GM12878 (cell line): ENCODE measurements around the gene EXOSC10. TPM values are rescaled to one million over a fixed set of nuclear protein-coding genes. Genes with fewer than 3 reads are reported as not detected.

Source experiments
- ATAC-seq: fragments of 200-7000 bp; cut with Tn5 transposase; 3 replicates; pipeline ENCODE4 v1.9.1; 2020; ENCODE audit warnings: mild to moderate bottlenecking, moderate library complexity
- BruUV-seq: library from RNA; stranded (reverse); fragments of 400-500 nt; replicated peaks from 2 replicates; lab custom pipeline; 2021; lab: Mats Ljungman, UMichigan
- CTCF ChIA-PET: fragments of 300-600 bp; sonication (Branson Sonifier 250); formaldehyde crosslinking; extraction: SDS; loops from one replicate; lab custom pipeline; 2021; ENCODE audit warnings: inconsistent platforms; lab: Yijun Ruan, JAX
- POLR2A ChIA-PET: fragments of 350-600 bp; formaldehyde crosslinking; extraction: SDS; loops from one replicate; lab custom pipeline; 2021; ENCODE audit warnings: inconsistent platforms; lab: Charles Lee
- RAD21 ChIA-PET: fragments of 300-600 bp; sonication (Branson Sonifier 250); formaldehyde crosslinking; loops from one replicate; lab custom pipeline; 2023; ENCODE audit warnings: antibody characterized with exemption; ENCODE audit not compliant: unreplicated experiment; lab: Charles Lee
- SMC1A ChIA-PET: fragments of 300-600 bp; sonication (Branson Sonifier 250); formaldehyde crosslinking; loops from one replicate; lab custom pipeline; 2023; ENCODE audit not compliant: unreplicated experiment, uncharacterized antibody; lab: Charles Lee
- DNase-seq: peaks from one replicate; pipeline ENCODE4 v3.0.0-alpha.2; 2011; ENCODE audit warnings: low read depth, low spot score
- FAIRE-seq: peaks from 3 replicates; lab custom pipeline; 2011; peaks lifted over from hg19 to GRCh38; lab: Jason Lieb, UNC
- H2AFZ ChIP-seq: 2 replicates; pipeline ENCODE4 v1.6.0; 2011; ENCODE audit warnings: low read depth, low read length, control low read depth; ENCODE audit not compliant: control insufficient read depth
- H3K27ac ChIP-seq: 2 replicates; pipeline ENCODE4 v1.5.1; 2011; ENCODE audit warnings: control low read depth; ENCODE audit not compliant: control insufficient read depth, insufficient read depth
- H3K27me3 ChIP-seq, 2 experiments: replicated peaks in 1 of 2; 2 replicates each; pipeline versions ENCODE4 v1.6.0 to v1.6.1; 2011; ENCODE audit warnings: low read length in 1 of 2; ENCODE audit not compliant: control insufficient read depth in 2 of 2, insufficient read depth in 2 of 2
- H3K36me3 ChIP-seq, 2 experiments: 2 replicates each; pipeline ENCODE4 v1.5.1; 2011; ENCODE audit warnings: low read length in 1 of 2; ENCODE audit not compliant: control insufficient read depth in 2 of 2, insufficient read depth in 2 of 2
- H3K4me1 ChIP-seq: 2 replicates; pipeline ENCODE4 v1.6.1; 2011; ENCODE audit warnings: mild to moderate bottlenecking, low read length, moderate library complexity, mixed read lengths; ENCODE audit not compliant: control insufficient read depth, insufficient read depth
- H3K4me2 ChIP-seq: 2 replicates; pipeline ENCODE4 v1.6.0; 2011; ENCODE audit warnings: control low read depth; ENCODE audit not compliant: control insufficient read depth, insufficient read depth
- H3K4me3 ChIP-seq: fragments of 200-600 bp; sonication (generic); 2 replicates; pipeline ENCODE4 v1.5.1; 2016
- H3K79me2 ChIP-seq: 2 replicates; pipeline ENCODE4 v1.6.0; 2011; ENCODE audit warnings: low read length; ENCODE audit not compliant: control insufficient read depth, insufficient read depth
- H3K9ac ChIP-seq: 2 replicates; pipeline ENCODE4 v1.8.0; 2011; ENCODE audit warnings: low read length, control low read depth, mixed read lengths; ENCODE audit not compliant: control insufficient read depth, insufficient read depth
- H3K9me3 ChIP-seq: replicated peaks from 3 replicates; pipeline ENCODE4 v1.5.1; 2011; ENCODE audit warnings: mild to moderate bottlenecking, low read length; ENCODE audit not compliant: control insufficient read depth, insufficient read depth
- H4K20me1 ChIP-seq: 2 replicates; pipeline ENCODE4 v1.6.0; 2011; ENCODE audit not compliant: control insufficient read depth, insufficient read depth
- EP300 ChIP-seq, 2 experiments: fragments of 150-350 bp in 1 of 2; IDR thresholded peaks; 2 replicates each; pipeline ENCODE4 v1.6.1; 2011 to 2012; ENCODE audit warnings: low read depth in 2 of 2, low read length in 2 of 2, borderline replicate concordance in 1 of 2, improper control_type of control experiment in 1 of 2, inconsistent platforms in 1 of 2; ENCODE audit not compliant: control insufficient read depth in 1 of 2
- ESRRA ChIP-seq: IDR thresholded peaks from 2 replicates; pipeline ENCODE4 v1.6.1; 2012; ENCODE audit warnings: mild to moderate bottlenecking, low read length, improper control_type of control experiment
- EZH2 ChIP-seq: IDR thresholded peaks from 2 replicates; pipeline ENCODE4 v1.6.1; 2012; ENCODE audit warnings: low read depth, mild to moderate bottlenecking, control low read depth, inconsistent platforms, low read length, borderline replicate concordance; ENCODE audit not compliant: control insufficient read depth
- RELA ChIP-seq: fragments of 450-650 bp; IDR thresholded peaks from 2 replicates; pipeline ENCODE4 v1.8.0; 2014; ENCODE audit warnings: borderline replicate concordance; ENCODE audit not compliant: partially characterized antibody
- STAT1 ChIP-seq: fragments of 450-650 bp; conservative IDR thresholded peaks from 2 replicates; pipeline ENCODE4 v1.6.1; 2014; ENCODE audit warnings: antibody characterized with exemption, mild to moderate bottlenecking
- ZNF24 ChIP-seq: fragments of 450-650 bp; IDR thresholded peaks from 2 replicates; pipeline ENCODE4 v1.6.1; 2017; ENCODE audit warnings: antibody characterized with exemption, mild to moderate bottlenecking
- WGBS: methylation state at CpG from one replicate; pipeline ENCODE4 v1.1.6; 2016; ENCODE audit warnings: low lambda C conversion rate; ENCODE audit not compliant: insufficient replicate concordance, insufficient coverage; ENCODE audit errors: missing lambda C conversion rate; 5-methylcytosine and 5-hydroxymethylcytosine counted together
- in situ Hi-C: fragments of 300-500 bp; cut with MboI; formaldehyde crosslinking; loops from 9 replicates; pipeline ENCODE4 v1.14.3; 2018; ENCODE audit warnings: mixed read lengths
- intact Hi-C: fragments of 100-400 bp; cut with micrococcal nuclease; formaldehyde crosslinking; loops from one replicate; pipeline ENCODE4 v1.14.2; 2022; ENCODE audit not compliant: unreplicated experiment
- polyA plus RNA-seq, 11 experiments: library from polyadenylated mRNA; depleted of rRNA in 4 of 11; unstranded in 6 of 11; stranded (reverse) in 5 of 11; fragments of >200 nt; fragmentation: Nextera tagmentation in 4 of 11; fragmentation: Illumina TruSeq in 1 of 11; extraction: Ambion mirVana in 4 of 11; extraction: Trizol in 1 of 11; gene quantifications; 1 replicate in 1 of 11; 2 replicates in 10 of 11; pipeline versions ENCODE4 v1.2.1 to v1.2.3, GENCODE V29; 2011 to 2016; ENCODE audit warnings: inconsistent platforms in 2 of 11, missing spikeins in 2 of 11, low read depth in 1 of 11
- total RNA-seq, 4 experiments: library from RNA; depleted of rRNA in 3 of 4; stranded (reverse); fragments of >200 nt in 3 of 4; fragmentation: Illumina TruSeq in 1 of 4; extraction: Trizol in 1 of 4; gene quantifications; 2 replicates each; pipeline versions ENCODE4 v1.2.1 to v1.2.3, GENCODE V29; 2013 to 2021
- TF ChIP-seq, protein P1 (sequence below): fragments of 450-650 bp; IDR thresholded peaks from 2 replicates; pipeline ENCODE4 v1.6.1; 2017; ENCODE audit warnings: low read depth, mild to moderate bottlenecking, moderate library complexity
- TF ChIP-seq, protein P2 (sequence below): IDR thresholded peaks from 2 replicates; pipeline ENCODE4 v1.6.1; 2012; ENCODE audit warnings: low read depth, low read length, improper control_type of control experiment
- TF ChIP-seq, protein P3 (sequence below): IDR thresholded peaks from 2 replicates; pipeline ENCODE4 v1.6.1; 2011; ENCODE audit warnings: low read depth, mild to moderate bottlenecking, low read length, moderate library complexity, borderline replicate concordance; ENCODE audit errors: extremely low read depth
- TF ChIP-seq, protein P4 (sequence below): fragments of 450-650 bp; IDR thresholded peaks from 2 replicates; pipeline ENCODE4 v1.6.1; 2018; ENCODE audit warnings: mild to moderate bottlenecking, low read depth, moderate library complexity; ENCODE audit not compliant: partially characterized antibody
- TF ChIP-seq, protein P5 (sequence below): IDR thresholded peaks from 2 replicates; pipeline ENCODE4 v1.6.1; 2012; ENCODE audit warnings: low read depth, low read length, improper control_type of control experiment

EXOSC10 gene
- total and polyA plus RNA-seq, 10 of the 15 experiments (the other 5 are each of a cell fraction or from before 2014, with no cell fraction given) = 16.2 to 86.5 (median 66.4) TPM

DNA sequence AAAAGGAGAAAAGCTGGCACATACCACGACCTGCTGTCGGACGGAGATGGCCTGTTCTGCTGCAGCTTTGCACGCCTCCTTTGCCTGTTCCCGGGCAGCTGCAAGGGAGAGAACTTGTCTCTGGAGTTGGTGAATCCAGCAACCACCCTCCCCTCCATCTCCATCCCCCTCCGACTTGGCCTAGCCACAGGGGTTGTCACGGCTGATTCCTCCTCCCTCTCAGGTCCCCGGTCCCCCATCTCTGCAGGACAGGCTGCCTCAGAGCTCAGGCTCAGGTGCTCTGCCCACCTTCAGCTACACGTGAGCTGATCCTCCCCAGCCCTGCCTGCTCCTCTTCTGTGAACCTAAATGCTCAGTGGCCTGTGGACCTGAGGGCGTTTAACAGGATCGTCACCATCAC is 28.8 kb downstream of the EXOSC10 start (continued):
- TF ChIP-seq EP300 (IDR thresholded peaks at IDR 0.05; ENCODE audit: borderline replicate concordance in 1 of 2, control insufficient read depth in 1 of 2, low read depth in 2 of 2, low read length in 2 of 2) = no peak
- no peak for TF ChIP-seq STAT1
- TF ChIP-seq, protein P1, sequence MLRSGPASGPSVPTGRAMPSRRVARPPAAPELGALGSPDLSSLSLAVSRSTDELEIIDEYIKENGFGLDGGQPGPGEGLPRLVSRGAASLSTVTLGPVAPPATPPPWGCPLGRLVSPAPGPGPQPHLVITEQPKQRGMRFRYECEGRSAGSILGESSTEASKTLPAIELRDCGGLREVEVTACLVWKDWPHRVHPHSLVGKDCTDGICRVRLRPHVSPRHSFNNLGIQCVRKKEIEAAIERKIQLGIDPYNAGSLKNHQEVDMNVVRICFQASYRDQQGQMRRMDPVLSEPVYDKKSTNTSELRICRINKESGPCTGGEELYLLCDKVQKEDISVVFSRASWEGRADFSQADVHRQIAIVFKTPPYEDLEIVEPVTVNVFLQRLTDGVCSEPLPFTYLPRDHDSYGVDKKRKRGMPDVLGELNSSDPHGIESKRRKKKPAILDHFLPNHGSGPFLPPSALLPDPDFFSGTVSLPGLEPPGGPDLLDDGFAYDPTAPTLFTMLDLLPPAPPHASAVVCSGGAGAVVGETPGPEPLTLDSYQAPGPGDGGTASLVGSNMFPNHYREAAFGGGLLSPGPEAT = no peak
- TF ChIP-seq ZNF24 = no peak

DNA sequence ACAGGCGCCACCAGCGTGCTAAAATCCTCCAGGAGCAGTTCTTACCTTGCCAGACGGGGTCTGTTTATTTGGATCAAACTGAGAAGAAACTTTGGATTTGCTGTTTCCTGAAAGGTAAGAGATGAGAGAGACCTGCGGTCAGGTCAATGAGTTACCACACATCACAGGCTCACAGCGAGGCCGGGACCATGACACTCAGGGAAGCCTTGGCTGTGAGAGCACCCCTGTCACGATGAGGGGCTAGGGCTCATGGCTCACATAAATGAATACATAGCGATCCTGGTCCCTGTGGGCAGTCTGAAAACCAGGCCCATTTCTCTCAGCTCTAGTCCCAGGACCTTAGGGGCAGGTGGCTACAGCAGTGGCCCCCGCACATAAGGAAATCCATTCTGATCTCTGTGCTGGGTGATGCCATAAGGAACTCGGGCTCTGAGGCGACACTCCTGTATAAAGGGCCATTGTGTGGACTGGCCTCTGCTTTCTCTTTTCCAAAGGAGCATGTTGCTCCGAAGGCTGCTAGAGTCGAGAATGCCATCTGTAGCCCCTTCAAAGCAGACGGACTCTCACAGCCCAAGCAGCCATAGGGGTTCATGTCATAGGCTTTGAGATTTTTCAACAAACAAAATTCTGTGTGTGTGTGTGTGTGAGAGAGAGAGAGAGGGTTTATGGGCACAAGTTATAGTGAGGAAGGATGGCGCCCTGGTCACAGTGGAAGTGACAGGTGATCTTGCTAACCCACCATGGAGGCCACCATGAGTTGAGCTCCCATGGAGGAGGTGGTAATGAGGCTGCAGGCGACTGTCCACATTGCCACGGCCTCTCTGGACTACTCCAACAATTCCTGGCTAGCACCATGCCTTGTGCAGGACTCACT is 30.8 kb downstream of the EXOSC10 start:
- intact Hi-C loops (no loop called here), in situ Hi-C loops (no loop called here)
- Histone ChIP-seq H4K20me1 (no peaks in the 10 kb centered on the region), H3K36me3 (peaks cover 34 to 38% of the 10 kb centered on the region in 2 experiments), H3K9ac (no peak overlapping the region), H3K27me3 (no peaks in the 10 kb centered on the region), H3K4me3 (no peak overlapping the region), H2AFZ (no peak overlapping the region), H3K4me2 (no peak overlapping the region), H3K27ac (no peak overlapping the region), H3K79me2 (no peaks in the 10 kb centered on the region), H3K9me3 (no peaks in the 10 kb centered on the region; the same call in 2 of the 3 replicates), H3K4me1 (peaks cover 16% of the 10 kb centered on the region)
- WGBS = 98% methylated on average over 17 of the region's 17 CpGs
- BruUV-seq = TSS peak; percentile 46
- CTCF ChIA-PET = interaction anchor here (6.3 kb wide), 1 partner anchor 31 kb away, joined by 57 read pairs; no protein-coding TSS in a partner anchor
- SMC1A ChIA-PET = interaction anchor here (1.0 kb wide), 1 partner anchor 128 kb away, joined by 3 read pairs; no protein-coding TSS in a partner anchor
- TF ChIP-seq EZH2 = no peak
- TF ChIP-seq, protein P2, sequence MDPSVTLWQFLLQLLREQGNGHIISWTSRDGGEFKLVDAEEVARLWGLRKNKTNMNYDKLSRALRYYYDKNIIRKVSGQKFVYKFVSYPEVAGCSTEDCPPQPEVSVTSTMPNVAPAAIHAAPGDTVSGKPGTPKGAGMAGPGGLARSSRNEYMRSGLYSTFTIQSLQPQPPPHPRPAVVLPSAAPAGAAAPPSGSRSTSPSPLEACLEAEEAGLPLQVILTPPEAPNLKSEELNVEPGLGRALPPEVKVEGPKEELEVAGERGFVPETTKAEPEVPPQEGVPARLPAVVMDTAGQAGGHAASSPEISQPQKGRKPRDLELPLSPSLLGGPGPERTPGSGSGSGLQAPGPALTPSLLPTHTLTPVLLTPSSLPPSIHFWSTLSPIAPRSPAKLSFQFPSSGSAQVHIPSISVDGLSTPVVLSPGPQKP = no peak
- TF ChIP-seq RELA = no peak
- TF ChIP-seq, protein P3, sequence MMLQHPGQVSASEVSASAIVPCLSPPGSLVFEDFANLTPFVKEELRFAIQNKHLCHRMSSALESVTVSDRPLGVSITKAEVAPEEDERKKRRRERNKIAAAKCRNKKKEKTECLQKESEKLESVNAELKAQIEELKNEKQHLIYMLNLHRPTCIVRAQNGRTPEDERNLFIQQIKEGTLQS = no peak
- no peak for TF ChIP-seq ESRRA
- TF ChIP-seq, protein P4, sequence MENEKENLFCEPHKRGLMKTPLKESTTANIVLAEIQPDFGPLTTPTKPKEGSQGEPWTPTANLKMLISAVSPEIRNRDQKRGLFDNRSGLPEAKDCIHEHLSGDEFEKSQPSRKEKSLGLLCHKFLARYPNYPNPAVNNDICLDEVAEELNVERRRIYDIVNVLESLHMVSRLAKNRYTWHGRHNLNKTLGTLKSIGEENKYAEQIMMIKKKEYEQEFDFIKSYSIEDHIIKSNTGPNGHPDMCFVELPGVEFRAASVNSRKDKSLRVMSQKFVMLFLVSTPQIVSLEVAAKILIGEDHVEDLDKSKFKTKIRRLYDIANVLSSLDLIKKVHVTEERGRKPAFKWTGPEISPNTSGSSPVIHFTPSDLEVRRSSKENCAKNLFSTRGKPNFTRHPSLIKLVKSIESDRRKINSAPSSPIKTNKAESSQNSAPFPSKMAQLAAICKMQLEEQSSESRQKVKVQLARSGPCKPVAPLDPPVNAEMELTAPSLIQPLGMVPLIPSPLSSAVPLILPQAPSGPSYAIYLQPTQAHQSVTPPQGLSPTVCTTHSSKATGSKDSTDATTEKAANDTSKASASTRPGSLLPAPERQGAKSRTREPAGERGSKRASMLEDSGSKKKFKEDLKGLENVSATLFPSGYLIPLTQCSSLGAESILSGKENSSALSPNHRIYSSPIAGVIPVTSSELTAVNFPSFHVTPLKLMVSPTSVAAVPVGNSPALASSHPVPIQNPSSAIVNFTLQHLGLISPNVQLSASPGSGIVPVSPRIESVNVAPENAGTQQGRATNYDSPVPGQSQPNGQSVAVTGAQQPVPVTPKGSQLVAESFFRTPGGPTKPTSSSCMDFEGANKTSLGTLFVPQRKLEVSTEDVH = no peak
- TF ChIP-seq, protein P5, sequence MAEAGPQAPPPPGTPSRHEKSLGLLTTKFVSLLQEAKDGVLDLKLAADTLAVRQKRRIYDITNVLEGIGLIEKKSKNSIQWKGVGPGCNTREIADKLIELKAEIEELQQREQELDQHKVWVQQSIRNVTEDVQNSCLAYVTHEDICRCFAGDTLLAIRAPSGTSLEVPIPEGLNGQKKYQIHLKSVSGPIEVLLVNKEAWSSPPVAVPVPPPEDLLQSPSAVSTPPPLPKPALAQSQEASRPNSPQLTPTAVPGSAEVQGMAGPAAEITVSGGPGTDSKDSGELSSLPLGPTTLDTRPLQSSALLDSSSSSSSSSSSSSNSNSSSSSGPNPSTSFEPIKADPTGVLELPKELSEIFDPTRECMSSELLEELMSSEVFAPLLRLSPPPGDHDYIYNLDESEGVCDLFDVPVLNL = no peak
- ATAC-seq = no peak
- RAD21 ChIA-PET = no interaction called here
- POLR2A ChIA-PET = no interaction called here
- FAIRE-seq = no peak
- no peak for DNase-seq
